ENCODE data around the gene DNMBP. TPM values are rescaled to one million over a fixed set of nuclear protein-coding genes. Genes with fewer than 3 reads are reported as not detected.
"Not testable (repeated sequence)": the region's sequence is repeated elsewhere in the genome, so short reads cannot be mapped to it uniquely, and the experiment has no call there.

DNMBP gene
- total and polyA plus RNA-seq, 2 experiments from 2014 or later = 13.6 to 22.9 TPM

DNA sequence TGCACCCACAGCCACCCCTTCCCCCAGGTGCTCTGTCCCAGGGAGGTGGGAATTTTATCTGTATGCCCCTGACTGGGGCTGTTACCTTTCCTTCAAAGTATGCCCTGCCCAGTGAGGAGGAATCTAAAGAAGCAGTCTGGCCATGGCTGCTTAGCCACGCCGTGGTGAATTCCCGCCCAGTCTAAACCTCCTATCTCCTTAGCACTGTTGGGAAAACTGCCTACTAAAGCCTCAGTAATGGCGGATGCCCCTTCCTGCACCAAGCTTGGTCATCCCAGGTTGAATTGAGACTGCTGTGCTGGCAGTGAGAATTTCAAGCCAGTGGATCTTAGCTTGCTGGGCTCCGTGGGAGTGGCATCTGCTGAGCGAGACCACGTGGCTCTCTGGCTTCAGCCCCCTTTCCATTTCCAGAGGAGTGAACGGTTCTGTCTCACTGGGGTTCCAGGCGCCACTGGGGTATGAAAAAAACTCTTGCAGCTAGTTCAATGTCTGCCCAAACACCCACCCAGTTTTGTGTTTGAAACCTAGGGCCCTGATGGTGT, 140.1 kb downstream of the DNMBP start:
- Histone ChIP-seq H3K4me1 (ENCODE audit: low read depth) (peaks cover 8% of the 10 kb centered on the region), H3K4me3 (no peak overlapping the region), H3K36me3 (no peaks in the 10 kb centered on the region), H3K9me3 (ENCODE audit: low read depth) (no peaks in the 10 kb centered on the region), H3K27me3 (no peaks in the 10 kb centered on the region), H3K27ac (no peak overlapping the region)
- DNase-seq (ENCODE audit: low read depth in 1 of 2, low spot score in 1 of 2) = no peak
- TF ChIP-seq CTCF (IDR thresholded peaks at IDR 0.05; ENCODE audit: low read depth, low read length) = no peak

DNA sequence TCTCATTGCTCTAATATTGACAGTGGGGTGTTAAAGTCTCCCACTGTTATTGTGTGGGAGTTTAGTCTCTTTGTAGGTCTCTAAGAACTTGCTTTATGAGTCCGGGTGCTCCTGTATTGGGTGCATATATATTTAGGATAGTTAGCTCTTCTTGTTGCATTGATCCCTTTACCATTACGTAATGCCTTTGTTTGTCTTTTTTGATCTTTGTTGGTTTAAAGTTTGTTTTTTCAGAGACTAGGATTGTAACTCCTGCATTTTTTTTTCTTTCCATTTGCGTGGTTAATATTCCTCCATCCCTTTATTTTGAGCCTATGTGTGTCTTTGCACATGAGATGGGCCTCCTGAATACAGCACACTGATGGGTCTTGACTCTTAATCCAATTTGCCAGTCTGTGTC, 142.5 kb downstream of the DNMBP start:
- not testable (repeated sequence) for H3K27ac ChIP-seq; DNase-seq (ENCODE audit: low read depth in 1 of 2, low spot score in 1 of 2); H3K27me3 ChIP-seq; H3K36me3 ChIP-seq; H3K4me1 ChIP-seq (ENCODE audit: low read depth); H3K4me3 ChIP-seq; H3K9me3 ChIP-seq (ENCODE audit: low read depth)

GRCh38 chr10:99863535-99864240, 146.1 kb downstream of the DNMBP start:
- H3K9me3 ChIP-seq (ENCODE audit: low read depth); H3K27ac ChIP-seq; H3K4me1 ChIP-seq (ENCODE audit: low read depth); DNase-seq (ENCODE audit: low read depth in 1 of 2, low spot score in 1 of 2); H3K27me3 ChIP-seq; H3K36me3 ChIP-seq; H3K4me3 ChIP-seq: not testable (repeated sequence)

DNA sequence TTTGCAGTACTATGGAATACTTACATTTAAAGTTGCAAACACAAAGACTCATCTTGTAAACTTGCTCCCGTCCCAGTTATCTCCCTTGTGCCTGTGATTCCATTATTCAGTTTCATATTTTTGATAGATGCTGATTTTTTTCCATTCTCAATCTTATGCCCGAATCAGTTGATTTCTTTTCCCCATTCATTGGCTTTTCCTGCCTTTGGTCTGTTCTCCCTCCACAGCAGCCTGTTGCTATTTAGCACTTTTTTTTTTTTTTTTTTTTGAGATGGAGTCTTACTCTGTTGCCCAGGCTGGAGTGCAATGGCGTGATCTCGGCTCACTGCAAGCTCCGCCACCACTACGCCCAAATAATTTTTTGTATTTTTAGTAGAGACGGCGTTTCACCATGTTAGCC, 149.3 kb downstream of the DNMBP start:
- Histone ChIP-seq H3K27me3 (no peaks in the 10 kb centered on the region), H3K36me3 (no peaks in the 10 kb centered on the region), H3K4me1 (ENCODE audit: low read depth) (no peaks in the 10 kb centered on the region), H3K27ac (no peak overlapping the region), H3K4me3 (no peak overlapping the region), H3K9me3 (ENCODE audit: low read depth) (no peaks in the 10 kb centered on the region)
- TF ChIP-seq CTCF (IDR thresholded peaks at IDR 0.05; ENCODE audit: low read depth, low read length) = no peak
- DNase-seq (ENCODE audit: low read depth in 1 of 2, low spot score in 1 of 2) = no peak

- TF ChIP-seq CTCF (IDR thresholded peaks at IDR 0.05; ENCODE audit: low read depth, low read length) = peak; percentile 46
- Histone ChIP-seq H3K27ac (no peak overlapping the region), H3K27me3 (no peaks in the 10 kb centered on the region), H3K4me1 (ENCODE audit: low read depth) (no peaks in the 10 kb centered on the region), H3K36me3 (no peaks in the 10 kb centered on the region), H3K9me3 (ENCODE audit: low read depth) (no peaks in the 10 kb centered on the region), H3K4me3 (no peak overlapping the region)
- peak in 1 of 2 donors; percentile 55 for DNase-seq (ENCODE audit: low read depth in 1 of 2, low spot score in 1 of 2)
Measured at GRCh38 chr10:99859585-99859984, 150.2 kb downstream of the DNMBP start.

DNA sequence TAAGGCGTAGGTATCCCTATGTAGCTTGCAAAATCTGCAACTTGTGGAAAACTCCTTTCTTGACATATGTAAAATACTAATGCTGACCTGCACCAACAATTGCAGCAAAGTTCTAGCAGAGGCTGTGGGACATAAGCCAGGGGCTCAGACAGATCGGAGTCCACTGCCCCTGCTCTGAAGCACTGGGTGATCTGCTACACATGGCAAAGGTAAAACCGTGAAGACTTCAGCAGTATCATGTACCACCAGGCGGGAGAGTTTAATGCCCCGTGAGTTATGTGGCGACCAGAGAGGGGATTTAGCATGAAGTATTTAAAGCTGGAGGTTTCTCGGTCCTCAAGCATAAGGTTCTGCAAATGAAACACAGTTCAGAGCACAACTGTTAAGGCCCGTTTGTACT, 150.9 kb downstream of the DNMBP start:
- DNase-seq (ENCODE audit: low read depth in 1 of 2, low spot score in 1 of 2) = no peak
- Histone ChIP-seq H3K27ac (no peak overlapping the region), H3K27me3 (no peaks in the 10 kb centered on the region), H3K4me3 (no peak overlapping the region), H3K36me3 (no peaks in the 10 kb centered on the region), H3K9me3 (ENCODE audit: low read depth) (no peaks in the 10 kb centered on the region), H3K4me1 (ENCODE audit: low read depth) (no peaks in the 10 kb centered on the region)
- no peak for TF ChIP-seq CTCF (IDR thresholded peaks at IDR 0.05; ENCODE audit: low read depth, low read length)

All from cardiac muscle cell (in vitro differentiated cells and primary cell).